ENCODE results near the gene CGB5.
"Not testable (repeated sequence)": the region's sequence is repeated elsewhere in the genome, so short reads cannot be mapped to it uniquely, and the experiment has no call there.

CGB5 gene

DNA sequence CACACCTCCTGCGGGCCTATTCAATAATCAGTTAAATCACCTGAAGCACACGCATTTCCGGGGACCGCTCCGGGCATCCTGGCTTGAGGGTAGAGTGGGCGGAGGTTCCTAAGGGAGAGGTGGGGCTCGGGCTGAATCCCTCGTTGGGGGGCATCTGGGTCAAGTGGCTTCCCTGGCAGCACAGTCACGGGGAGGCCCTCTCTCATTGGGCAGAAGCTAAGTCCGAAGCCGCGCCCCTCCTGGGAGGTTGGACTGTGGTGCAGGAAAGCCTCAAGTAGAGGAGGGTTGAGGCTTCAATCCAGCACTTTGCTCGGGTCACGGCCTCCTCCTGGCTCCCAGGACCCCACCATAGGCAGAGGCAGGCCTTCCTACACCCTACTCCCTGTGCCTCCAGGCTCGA is at the start of gene CGB5:
Gene CGB5, plus strand, starts transcription at position 301 of the 400 bp plus-strand sequence. CDS start 362 bp downstream, outside the sequence.
- DNase-seq: not testable (repeated sequence)

DNA sequence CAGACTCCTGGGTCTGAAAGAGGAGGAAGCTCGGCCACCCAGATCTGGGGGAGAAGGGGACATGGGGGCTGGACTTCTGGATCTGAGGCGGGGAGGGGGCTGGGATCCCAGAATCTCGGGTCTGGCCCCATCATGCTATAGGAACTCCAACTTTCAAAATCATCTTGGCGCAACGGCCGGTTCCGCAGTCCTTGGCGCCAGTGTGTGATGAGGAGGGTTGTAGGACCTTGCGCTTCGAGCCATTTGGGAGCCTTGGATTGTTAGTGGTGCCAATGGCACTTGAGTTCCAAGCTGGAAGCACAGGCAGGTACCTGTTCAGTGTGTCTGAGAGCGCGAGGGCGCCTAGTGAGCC is 49.6 kb upstream of the CGB5 start:
- no peak for DNase-seq

DNA sequence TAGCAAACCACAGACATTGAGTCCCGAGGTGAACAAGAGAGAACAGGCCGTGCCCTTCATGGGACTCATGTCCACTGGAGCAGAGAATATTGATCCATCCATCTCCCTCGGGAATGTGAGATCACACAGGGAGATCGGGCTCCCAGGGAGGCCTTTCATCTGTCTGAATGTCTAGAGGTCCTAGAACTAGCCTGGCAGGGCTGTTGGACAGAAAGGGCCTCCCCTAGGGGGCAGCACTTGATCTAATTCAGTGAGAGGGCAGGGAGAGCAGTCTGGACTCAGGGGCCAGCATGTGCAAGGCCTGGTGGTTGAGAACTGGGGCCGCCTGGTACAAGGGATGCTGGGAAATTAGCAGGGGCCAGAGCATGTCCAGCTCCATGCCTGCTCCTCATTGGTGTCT is 45.7 kb upstream of the CGB5 start:
- no peak for DNase-seq

DNA sequence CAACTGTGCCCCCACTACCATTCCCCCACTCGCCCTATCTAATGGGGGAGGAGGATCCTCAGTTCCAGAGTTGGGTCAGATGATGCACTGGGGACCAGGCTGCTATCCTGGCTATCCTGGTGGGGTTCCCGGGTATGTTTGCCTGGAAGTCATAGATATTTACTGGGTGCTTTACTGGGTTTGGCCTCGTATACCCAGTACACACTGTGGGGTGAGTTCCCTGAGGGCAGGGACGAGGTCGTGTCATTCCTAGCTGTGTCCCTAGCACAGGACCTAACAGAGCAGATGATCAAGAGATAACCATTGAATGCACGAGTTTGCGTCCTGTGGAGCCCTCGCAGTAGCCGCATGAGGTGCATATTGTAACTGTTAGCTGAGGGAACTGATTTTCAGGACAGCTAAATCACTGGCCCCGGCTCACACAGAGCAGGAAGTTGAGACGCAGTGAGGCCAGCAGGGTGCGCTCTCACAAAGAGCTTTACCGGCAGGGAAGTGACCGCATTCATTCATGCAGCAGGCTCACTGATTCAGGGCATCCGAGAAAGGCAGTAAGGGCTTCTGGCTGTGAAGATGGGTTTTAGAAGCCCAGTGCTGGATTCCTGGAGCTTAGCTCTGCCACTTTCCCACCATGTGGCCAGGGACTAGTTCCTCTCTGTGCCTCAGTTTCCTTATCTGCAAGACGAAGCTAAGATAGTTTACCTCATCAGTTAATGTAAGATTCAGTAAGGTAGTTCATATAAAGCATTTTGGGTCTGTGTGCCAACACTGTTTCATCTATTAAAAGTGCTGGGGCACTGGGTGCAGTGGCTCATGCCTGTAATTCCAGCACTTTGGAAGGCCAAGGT is 43.9 kb upstream of the CGB5 start:
- DNase-seq: peak; percentile 50

DNA sequence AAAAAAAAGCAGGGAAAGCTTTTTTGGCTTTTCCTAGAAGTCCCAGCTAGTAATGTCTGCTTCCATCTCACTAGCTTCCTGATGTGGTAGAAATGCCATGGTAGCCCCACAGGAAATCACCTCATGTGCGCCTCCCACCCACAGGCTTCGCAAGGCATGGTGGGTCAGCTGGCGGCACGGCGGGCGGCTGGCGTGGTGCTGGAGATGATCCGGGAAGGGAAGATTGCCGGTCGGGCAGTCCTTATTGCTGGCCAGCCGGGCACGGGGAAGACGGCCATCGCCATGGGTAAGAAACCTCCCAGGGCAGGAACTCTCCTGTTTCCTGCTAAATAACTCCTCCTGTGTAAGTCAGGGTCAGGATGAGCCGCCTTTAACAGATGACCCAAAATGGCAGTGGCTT is 39.5 kb upstream of the CGB5 start:
- no peak for DNase-seq

DNA sequence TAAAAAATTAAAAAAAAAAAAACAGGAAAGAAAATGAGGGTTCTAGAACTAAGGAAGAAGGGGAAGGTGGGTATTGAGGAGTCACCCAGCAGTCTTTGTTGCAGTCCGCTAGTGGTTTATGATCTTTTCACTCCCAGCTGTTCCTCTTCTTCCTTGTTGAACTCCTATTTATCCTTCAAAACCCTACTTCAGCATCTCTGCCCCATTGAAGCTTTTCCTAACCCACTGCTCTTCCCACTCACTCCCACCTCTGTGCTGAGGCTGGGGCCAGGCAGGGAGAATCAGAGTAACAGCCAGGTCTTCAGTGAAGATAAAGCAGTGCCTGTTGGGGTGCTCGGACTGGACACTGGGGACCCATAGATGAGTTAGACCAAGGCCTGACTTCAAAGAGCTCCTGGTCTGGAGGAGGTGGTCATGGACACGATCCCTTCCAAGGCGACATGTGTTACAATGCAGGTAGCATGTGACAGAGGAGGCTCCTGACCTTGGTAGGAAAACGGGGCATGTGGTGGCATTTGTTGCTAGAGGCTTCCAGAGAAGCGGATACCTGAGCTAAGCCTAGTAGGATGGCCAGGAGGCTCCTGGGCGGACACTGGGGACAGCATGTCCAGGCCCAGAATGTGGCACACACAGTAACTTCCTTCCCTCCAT is 38.6 kb upstream of the CGB5 start:
- no peak for DNase-seq

DNA sequence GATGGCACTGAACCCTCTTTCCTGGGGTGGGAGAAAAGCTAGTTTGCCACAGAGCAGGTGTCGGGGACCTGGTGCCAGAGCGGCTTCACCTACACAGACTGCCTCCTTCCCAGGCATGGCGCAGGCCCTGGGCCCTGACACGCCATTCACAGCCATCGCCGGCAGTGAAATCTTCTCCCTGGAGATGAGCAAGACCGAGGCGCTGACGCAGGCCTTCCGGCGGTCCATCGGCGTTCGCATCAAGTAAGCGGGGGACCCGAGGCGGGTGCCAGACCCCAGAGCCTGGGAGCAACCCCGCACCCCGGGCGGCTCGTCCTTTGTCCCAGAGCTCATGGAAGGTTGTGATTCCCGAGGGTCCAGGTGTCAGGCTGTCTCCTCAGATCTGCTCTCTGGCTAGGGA is 36.7 kb upstream of the CGB5 start:
- DNase-seq: no peak

DNA sequence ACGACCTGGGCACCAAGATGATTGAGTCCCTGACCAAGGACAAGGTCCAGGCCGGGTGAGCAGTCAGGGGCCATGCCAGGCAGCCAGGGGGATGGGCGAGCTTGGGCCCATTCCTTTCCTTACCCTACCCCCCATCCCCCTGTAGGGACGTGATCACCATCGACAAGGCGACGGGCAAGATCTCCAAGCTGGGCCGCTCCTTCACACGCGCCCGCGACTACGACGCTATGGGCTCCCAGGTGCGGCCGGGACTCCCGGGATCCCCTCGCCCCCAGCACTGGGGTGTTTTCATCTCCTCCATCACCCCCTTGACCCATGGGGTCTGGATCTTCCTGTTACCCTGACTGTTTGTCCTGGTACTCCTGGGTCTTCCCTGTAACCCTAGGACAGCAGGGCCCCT is 33.8 kb upstream of the CGB5 start:
- DNase-seq: no peak

DNA sequence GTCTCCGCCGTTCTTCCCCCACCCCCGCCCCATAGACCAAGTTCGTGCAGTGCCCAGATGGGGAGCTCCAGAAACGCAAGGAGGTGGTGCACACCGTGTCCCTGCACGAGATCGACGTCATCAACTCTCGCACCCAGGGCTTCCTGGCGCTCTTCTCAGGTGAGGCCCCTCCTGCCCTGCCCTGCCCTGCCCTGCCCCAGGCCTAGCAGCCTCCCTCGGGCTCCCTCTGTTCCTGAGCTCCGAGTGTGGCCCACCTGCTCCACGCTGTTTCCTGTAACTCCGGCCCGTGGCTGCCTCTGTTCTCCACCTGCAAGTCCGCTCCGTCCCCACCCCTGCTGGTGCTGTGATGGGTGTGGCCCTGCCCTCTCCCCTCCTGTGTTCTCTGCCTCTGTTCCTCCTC is 33.2 kb upstream of the CGB5 start:
- no peak for DNase-seq

DNA sequence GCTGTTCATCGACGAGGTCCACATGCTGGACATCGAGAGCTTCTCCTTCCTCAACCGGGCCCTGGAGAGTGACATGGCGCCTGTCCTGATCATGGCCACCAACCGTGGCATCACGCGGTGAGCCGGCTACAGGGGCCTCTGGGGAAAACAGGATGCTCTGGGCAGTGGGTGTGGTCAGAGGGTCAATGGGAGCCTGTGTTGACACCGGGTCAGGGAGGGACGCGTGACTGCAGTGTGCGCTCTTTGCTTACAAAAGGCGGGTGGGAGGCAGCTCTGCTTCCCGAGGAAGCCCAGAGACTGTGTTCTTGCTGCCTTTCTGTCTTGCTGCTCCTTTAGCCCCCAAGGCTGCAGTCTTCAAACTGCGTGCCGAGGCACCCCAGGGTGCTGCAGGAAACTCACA is 32.5 kb upstream of the CGB5 start:
- DNase-seq: no peak

DNA sequence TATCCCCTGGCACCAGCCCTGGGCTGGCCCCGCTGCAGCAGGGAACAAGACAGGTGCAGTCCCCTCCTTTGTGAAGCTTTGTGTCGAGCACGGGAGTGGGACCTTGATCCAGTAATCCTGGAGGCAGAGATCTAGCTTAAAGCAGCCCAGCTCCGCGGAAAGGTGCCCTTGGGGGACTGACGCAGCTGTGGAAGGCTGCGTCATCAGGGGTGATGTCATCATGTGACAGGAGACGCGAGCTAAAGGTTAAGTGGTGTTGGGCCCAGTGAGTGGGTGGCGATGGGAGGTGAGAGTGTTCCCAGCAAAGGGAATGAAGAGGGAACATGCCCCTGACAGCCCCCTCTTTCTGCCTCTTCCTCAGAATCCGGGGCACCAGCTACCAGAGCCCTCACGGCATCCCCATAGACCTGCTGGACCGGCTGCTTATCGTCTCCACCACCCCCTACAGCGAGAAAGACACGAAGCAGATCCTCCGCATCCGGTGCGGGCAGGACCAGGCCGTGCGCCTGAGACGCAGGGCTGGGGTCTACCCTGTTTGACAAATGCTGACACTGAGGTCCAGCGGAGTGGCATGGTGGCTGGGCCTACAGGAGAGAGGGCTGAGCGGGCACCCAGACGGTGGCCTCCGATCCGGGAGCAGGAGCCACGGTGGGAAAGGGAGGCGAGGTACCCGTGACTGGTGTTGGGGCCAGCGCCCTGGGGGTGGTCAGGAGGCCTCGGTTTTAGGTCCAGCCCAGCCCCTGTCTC is 29.4 kb upstream of the CGB5 start:
- DNase-seq: no peak

DNA sequence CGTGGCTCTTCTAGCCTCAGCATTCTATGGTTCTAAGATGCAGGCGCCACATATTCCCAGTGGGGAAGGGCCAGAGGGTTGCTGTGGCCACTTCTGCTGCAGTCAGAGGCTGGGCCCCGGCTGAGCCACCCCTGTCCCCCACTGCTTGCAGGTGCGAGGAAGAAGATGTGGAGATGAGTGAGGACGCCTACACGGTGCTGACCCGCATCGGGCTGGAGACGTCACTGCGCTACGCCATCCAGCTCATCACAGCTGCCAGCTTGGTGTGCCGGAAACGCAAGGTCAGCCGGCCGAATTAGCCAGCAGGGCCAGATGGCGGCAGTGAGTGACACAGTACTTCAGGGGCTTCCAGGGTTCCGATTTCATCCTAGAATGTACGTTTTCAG is 28.8 kb upstream of the CGB5 start:
- no peak for DNase-seq

DNA sequence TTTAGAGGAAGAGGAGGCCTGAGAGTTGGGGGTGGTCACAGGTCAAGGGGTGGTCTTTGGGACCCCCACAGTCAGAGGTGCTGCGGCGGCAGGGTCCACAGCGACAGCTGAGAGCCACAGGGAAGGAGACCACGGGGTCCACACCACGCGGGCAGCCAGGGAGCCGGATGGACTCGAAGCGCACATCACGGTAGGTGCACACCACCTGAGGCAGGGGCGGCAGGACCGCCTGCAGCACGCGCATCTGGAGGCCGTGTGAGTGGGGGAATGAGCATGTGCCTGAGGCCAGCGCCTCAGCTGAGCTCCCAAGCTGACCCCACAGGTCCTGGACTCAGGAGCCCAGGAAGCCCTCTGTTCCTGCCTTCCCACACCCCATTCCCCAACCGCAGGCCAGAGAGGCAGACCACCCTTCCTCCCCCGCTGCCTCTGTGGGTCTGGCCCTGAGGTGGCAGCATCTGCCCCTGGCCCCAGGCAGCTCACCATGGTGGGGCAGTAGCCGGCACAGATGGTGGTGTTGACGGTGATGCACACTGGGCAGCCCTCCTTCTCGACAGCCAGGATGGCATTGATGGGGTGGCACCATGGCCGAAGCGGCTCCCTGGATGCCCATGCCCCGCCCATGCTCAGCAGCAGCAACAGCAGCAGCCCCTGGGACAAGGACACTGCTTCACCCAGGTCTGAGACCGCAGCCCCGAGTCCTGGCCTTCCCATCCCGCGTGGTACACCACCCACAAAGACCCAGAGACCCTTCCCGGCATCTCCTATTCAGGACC is 27.4 kb upstream of the CGB5 start:
- DNase-seq: no peak

DNA sequence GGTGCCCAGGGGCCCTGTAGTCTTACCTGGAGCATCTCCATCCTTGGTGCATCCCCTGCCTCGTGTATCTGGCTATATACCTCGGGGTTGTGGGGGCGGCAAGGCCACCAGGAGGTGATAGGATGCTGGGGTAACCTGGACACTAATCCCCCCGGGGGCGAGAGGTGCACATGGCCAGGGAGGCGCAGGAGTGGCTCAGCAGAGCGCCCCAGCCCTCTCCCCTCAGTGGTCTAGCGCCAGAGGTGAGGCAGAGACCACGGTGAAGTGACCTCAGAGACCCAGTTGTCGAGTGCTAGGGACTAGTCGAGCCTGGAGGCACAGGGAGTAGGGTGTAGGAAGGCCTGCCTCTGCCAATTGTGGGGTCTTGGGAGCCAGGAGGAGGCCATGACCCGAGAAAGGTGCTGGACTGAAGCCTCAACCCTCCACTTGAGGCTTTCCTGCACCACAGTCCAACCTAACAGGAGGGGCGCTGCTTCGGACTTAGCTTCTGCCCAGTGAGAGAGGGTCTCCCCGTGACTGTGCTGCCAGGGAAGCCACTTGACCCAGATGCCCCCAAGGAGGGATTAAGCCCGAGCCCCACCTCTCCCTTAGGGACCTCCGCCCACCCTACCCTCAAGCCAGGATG is 26.5 kb upstream of the CGB5 start, which contains the start of gene LHB:
Gene LHB, minus strand, starts transcription at position 51 of the 625 bp plus-strand sequence. Its CDS starts 10 bp downstream, at position 41.
- DNase-seq: no peak

DNA sequence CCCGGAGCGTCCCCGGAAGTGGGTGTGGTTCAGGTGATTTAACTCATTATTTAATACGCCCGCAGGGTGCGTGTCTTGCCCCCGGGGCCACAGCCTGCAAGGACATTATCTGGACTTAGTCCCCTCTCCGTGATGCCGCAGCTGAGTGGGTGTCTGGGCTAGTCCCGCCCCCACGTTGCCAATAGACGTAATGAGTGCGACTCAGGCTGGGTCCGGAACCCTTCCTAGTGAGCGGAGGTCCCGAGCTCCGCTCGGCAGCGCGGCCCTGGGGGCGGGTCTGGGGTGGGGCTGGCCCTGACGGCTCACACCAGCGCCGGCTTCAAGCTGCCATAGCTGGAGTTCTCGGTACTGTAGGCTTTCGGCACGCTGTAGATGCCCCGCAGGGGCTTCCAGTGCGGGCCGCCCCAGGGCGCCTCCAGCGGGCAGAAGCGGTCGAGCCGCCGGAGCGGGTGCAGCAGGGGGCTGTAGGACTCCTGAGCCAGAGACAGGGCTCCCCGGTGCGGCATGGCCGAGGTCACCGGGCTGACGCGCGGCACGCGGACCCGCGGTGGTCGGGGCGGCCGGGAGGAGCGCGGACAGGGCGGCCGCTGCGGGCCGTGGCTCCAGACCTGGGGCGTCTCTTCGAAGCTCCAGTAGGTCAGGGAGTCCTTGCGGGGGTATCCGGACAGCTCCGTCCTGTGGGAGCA is 25.8 kb upstream of the CGB5 start:
- DNase-seq: peak; percentile 65

DNA sequence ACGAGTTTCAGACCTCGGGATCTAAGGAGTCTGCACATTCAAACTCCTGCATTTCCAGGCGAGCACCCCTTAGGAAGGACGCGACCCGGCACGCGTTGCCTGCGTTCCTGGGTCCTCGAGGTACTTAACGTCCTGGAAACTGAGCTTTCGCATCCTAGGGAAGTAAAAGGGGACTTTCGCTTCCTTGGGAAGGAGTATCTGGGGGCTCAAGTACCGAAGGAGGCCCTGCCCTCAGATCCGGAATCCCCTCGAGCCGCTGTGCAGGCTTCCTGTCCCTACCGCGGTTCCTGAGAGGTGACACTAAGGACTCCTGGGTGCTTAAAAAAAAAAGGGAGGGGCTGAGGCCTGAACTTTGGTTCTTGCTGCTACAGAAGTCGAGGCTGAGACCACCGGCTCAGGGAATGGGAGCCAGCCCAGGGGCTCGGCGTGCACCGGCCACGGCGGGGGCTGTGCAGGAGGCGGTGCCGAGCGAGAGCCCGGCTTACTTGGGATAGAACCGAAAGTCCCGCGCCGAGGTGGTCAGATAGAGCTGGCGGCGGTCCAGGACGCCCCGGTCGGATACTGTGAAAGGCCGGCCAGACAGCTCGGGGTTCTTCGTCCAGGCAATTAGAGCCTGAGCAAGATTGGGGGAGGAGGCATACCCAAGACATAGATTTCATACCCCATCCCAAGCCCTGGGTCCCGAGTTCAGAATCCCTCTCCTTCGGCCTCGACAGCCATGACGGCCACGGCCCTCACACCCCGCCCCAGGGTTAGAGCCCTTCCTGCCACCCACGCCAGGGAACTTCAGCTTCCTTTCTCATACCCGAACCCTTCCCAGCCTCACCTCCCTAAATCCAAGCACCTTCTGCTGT is 25.0 kb upstream of the CGB5 start:
- DNase-seq: peak; percentile 54

DNA sequence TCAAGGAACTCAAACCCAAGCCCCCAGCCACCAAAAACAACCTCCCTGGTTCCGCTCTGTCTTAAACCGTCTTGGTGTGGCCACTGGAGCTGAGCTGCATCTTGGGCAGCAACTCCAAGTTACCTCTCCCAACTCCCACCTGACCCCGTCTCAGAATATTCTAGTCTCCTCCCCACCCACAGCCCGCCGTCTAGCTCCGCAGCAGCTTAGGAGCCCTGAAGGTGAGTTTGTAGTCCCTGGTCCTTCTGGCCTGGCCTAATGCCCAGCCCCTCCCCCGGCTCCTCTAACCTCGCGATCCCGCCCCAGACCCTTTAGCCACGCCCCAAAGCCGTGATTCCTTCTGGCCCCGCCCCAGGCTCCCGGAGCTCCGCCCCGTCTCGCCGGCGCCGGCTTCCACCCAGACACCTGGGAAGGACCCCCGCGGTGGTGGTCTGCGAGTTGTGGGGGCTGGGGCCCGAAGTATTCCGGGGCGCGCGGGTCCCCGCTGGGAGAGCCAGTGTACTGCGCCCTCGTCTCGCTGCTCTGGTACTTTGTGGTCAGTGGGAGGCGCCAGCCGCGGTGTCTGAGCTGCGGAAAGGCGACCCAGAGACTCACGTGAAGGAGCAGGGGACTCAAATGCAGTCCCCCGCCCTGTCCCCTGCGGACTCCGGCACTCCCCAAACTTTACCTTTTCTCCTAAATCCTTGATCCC is 24.3 kb upstream of the CGB5 start:
- DNase-seq: peak; percentile 67

DNA sequence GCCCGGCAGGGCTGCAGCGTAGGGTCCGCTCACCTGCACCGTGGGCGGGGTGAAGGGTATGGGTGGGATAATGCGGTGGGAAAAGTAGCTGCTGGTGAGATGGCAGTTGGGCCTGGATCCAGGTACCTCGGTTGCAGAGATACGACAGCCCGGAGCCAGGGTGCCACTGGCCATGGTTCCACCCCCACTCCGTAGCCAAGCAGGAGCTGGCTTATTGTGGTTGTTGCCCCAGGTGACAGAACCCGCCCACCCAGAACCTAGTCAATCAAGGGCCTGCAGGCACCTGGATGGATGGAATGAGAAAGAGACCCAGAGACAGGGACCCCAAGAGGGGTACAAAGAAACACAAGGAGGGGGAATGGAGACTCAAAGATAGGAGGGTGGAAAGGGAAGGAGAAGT is 23.3 kb upstream of the CGB5 start:
- DNase-seq: no peak

DNA sequence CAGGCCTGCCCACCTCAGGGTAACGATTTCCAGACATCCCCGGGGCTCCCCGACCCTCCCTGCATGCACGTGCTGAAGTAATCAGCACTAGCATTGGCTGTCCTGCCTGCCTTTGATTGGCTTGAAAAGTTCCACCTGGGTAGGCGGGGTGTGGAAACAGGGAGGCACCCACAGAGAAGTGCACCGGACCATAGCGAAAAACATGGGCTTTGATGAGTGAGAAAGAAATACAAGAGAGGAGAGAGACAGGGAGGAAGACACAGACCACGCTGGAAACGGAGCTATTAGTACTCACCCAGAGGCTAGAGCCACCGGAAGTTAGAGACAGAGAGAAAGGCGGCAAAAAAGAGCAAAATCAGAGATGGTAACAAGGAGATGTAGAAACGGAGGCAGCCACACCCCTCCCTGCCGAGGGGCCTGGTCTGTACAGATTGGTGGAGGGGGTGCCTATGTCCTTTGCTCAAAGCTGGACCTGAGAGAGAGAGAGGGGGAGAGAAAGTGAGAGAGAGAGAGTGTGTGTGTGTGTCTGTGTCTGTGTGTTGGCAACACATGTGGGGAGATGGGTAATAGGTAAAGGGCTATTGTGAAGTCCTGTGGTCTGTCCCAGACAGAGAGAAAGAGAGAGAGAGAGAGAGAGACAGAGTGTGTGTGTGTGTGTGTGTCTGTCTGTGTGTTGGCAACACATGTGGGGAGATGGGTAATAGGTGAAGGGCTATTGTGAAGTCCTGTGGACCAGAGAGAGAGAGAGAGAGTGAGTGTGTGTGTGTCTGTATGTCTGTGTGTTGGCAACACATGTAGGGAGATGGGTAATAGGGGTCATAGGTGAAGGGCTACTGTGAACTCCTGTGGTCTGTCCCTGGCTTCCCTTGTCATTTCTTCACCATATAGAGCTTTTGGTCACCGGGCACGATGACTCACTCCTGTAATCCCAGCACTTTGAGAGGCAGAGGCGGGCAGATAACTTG is 22.4 kb upstream of the CGB5 start:
- DNase-seq: no peak

All from retina (tissue), 1 donor.